PFSK-1 (cell line): ENCODE results near the gene LAMB2.

Source experiments
- FOXP2 ChIP-seq: optimal IDR thresholded peaks from 2 replicates; pipeline ENCODE3; 2011; ENCODE audit warnings: borderline replicate concordance, control low read depth, inconsistent platforms; ENCODE audit not compliant: insufficient read depth; ENCODE audit errors: extremely low read length, extremely low read depth
- POLR2AphosphoS5 ChIP-seq: IDR thresholded peaks from 2 replicates; pipeline ENCODE4 v1.6.1; 2012; ENCODE audit warnings: low read depth, mild to moderate bottlenecking, control low read depth, low read length, moderate library complexity
- REST ChIP-seq, 2 experiments: IDR thresholded peaks; 2 replicates each; pipeline versions ENCODE4 v1.6.1 to v1.8.0; 2011 to 2012; ENCODE audit warnings: low read depth in 2 of 2, low read length in 2 of 2, control low read depth in 1 of 2, inconsistent platforms in 1 of 2, mild to moderate bottlenecking in 1 of 2, moderate library complexity in 1 of 2; ENCODE audit not compliant: insufficient read depth in 1 of 2
- SIN3A ChIP-seq: IDR thresholded peaks from 2 replicates; pipeline ENCODE4 v1.6.1; 2012; ENCODE audit warnings: mild to moderate bottlenecking, low read length, moderate library complexity, borderline replicate concordance; ENCODE audit not compliant: insufficient read depth
- TAF1 ChIP-seq: IDR thresholded peaks from 2 replicates; pipeline ENCODE4 v1.6.1; 2012; ENCODE audit warnings: low read length, control low read depth, borderline replicate concordance; ENCODE audit not compliant: insufficient read depth

GRCh38 chr3:49076646-49077045 is 56.2 kb downstream of the LAMB2 start:
- TF ChIP-seq TAF1, result no peak
- TF ChIP-seq SIN3A, result no peak
- TF ChIP-seq POLR2AphosphoS5, result no peak
- TF ChIP-seq REST (IDR thresholded peaks at IDR 0.05; ENCODE audit: insufficient read depth in 1 of 2, low read depth in 2 of 2, low read length in 2 of 2), result no peak
- no peak for TF ChIP-seq FOXP2
